ENCODE data around the gene FAM83B. TPM values are rescaled to one million over a fixed set of nuclear protein-coding genes. Genes with fewer than 3 reads are reported as not detected.

FAM83B gene
- total and polyA plus RNA-seq, 7 donors, result 0.04 to 1.7 (median 0.47) TPM

DNA sequence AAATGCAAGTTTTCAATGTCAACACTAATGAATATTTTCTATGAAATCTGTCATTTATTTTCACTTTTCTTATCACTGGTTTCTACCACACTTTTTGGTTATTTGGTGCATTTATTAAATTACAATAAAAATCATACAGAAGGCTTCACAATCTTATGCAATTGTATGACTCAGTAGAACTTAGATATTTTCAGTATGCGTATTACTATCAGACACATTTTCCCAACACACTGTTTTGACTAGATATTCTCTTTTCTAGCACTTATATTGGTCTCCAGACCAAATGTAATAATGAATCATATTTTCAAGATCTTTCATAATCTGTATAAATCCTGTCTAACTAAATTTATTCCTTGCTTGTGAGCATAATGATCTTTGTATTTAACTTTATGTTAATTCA lies 74.1 kb downstream of the FAM83B start:
- intact Hi-C loops (cut with DNase I), result no loop called here
- H3K4me1 ChIP-seq, result no peaks in the 10 kb centered on the region
- H3K9me3 ChIP-seq, result no peaks in the 10 kb centered on the region
- DNase-seq, result no peak
- WGBS, 3 donors, result 94 to 100% (median 96%) methylated on average over 1 of the region's 1 CpG
- H3K27me3 ChIP-seq (ENCODE audit: insufficient read depth in 3 of 3, low read length in 2 of 3), result no peaks in the 10 kb centered on the region
- H3K36me3 ChIP-seq (ENCODE audit: insufficient read depth in 1 of 2, low read depth in 1 of 2), result no peaks in the 10 kb centered on the region
- TF ChIP-seq, protein P1, sequence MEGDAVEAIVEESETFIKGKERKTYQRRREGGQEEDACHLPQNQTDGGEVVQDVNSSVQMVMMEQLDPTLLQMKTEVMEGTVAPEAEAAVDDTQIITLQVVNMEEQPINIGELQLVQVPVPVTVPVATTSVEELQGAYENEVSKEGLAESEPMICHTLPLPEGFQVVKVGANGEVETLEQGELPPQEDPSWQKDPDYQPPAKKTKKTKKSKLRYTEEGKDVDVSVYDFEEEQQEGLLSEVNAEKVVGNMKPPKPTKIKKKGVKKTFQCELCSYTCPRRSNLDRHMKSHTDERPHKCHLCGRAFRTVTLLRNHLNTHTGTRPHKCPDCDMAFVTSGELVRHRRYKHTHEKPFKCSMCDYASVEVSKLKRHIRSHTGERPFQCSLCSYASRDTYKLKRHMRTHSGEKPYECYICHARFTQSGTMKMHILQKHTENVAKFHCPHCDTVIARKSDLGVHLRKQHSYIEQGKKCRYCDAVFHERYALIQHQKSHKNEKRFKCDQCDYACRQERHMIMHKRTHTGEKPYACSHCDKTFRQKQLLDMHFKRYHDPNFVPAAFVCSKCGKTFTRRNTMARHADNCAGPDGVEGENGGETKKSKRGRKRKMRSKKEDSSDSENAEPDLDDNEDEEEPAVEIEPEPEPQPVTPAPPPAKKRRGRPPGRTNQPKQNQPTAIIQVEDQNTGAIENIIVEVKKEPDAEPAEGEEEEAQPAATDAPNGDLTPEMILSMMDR (IDR thresholded peaks at IDR 0.05), result no peak
- H3K27ac ChIP-seq, result no peak overlapping the region
- H3K4me3 ChIP-seq, result no peak overlapping the region
- ATAC-seq, result no peak

DNA sequence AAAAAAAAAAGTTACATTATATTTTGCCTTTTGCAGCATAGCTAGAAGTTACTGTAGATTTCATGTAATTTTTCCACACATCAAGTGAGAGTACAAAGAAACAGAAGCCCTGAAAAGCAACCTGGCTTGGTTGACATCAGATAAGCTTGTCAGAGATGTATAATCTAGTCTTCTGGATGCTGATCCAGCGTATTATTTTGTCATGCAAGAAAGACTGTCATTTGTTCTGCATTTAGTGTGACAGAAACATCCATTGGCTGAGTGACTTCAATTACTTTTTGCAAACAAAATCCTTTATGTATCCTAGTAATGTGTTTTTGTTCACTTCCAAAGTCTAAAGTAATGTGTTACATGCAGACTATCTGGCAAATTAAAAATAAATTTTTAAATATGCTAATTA lies 75.3 kb downstream of the FAM83B start:
- Histone ChIP-seq H3K4me3 (no peak overlapping the region), H3K9me3 (no peaks in the 10 kb centered on the region), H3K4me1 (no peaks in the 10 kb centered on the region), H3K27me3 (ENCODE audit: insufficient read depth in 3 of 3, low read length in 2 of 3) (no peaks in the 10 kb centered on the region), H3K27ac (no peak overlapping the region), H3K36me3 (ENCODE audit: insufficient read depth in 1 of 2, low read depth in 1 of 2) (no peaks in the 10 kb centered on the region)
- TF ChIP-seq, protein P1 (IDR thresholded peaks at IDR 0.05), result no peak
- intact Hi-C loops (cut with DNase I), result no loop called here
- DNase-seq (no peak), ATAC-seq (no peak)
- 44 to 77% (median 54%) methylated on average over 1 of the region's 1 CpG for WGBS, 3 donors

DNA sequence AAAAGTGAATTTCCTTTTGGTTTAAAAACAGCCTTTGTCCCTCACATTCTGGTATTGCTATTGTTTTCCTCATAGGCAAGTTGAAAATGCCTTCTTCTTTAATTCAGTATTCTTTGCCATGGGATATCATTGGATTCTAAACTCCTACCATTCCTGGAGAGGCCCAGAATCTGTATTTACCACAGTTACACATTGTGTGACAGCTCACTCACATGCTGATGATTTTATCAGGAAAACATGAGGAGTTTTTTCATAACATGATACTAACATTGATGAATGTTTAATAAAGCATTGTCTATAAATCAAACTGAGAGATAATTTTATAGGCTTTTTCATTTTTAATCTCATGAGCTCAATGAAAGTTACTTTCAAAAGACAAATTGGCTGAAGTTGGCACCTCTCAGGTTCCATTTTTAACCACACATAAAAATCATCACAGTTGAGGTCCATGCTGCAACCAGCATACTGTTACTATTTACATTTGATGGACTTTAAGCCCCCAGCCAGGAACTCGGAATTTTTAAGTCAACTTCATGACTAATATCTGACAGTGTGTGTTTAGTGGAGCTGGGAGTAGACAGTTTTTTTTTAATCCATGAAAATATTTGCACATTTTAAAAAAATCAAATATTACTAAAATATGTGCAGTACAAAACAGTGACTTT lies 82.8 kb downstream of the FAM83B start:
- DNase-seq (no peak), ATAC-seq (no peak)
- TF ChIP-seq, protein P1 (IDR thresholded peaks at IDR 0.05), result no peak
- no peak overlapping the region for H3K4me3 ChIP-seq
- H3K27me3 ChIP-seq (ENCODE audit: insufficient read depth in 3 of 3, low read length in 2 of 3), result no peaks in the 10 kb centered on the region
- H3K9me3 ChIP-seq, result peaks cover 8% of the 10 kb centered on the region
- intact Hi-C loops (cut with DNase I), result no loop called here
- H3K27ac ChIP-seq, result no peak overlapping the region
- WGBS, 3 donors, result 62 to 66% (median 63%) methylated on average over 1 of the region's 1 CpG
- no peaks in the 10 kb centered on the region for H3K36me3 ChIP-seq (ENCODE audit: insufficient read depth in 1 of 2, low read depth in 1 of 2)
- no peaks in the 10 kb centered on the region for H3K4me1 ChIP-seq

DNA sequence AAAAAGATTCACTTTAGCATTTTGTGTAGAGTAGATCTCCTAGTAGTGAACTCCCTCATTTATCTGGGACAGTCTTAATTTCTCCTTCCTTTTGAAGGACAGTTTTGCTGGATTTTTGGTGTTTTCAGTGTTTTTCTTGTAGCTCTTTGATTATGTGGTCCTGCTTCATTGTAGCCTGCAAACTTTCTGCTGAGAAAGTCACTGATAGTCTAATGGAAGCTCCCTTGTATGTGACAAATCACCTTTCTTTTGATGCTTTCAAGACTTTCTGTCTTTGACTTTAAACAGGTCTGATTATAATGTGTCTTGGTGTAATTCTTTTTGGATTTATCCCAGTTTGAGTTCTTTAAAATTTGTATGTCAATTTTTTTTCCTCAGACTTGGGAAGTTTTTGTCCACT lies 86.1 kb downstream of the FAM83B start:
- intact Hi-C loops (cut with DNase I), result no loop called here
- H3K4me1 ChIP-seq, result no peaks in the 10 kb centered on the region
- TF ChIP-seq, protein P1 (IDR thresholded peaks at IDR 0.05), result no peak

DNA sequence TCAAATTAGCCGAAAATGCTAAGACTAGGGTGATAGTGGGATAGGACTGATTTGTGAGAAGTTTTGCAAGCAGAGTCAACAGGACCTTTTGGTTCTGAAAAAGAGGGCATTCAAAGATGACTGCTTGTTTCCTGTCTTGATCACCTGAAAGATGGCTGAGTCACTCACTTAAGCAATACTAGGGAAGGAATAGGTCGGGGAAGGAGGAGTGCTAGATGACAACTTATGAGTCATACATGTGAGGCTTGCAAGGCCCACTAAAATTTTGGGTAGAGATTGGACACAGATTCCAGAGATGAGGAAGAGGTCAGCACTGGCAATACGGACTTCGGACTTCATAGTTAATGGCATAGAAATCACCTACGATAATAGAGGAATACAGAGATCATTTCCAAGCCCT lies 89.2 kb downstream of the FAM83B start:
- no peak for DNase-seq
- 83 to 90% (median 89%) methylated on average over 5 of the region's 5 CpGs for WGBS, 3 donors
- H3K27ac ChIP-seq, result no peak overlapping the region
- H3K4me3 ChIP-seq, result no peak overlapping the region
- TF ChIP-seq, protein P1 (IDR thresholded peaks at IDR 0.05), result no peak
- intact Hi-C loops (cut with DNase I), result no loop called here
- no peak for ATAC-seq
- H3K4me1 ChIP-seq, result no peaks in the 10 kb centered on the region
- H3K9me3 ChIP-seq, result peaks cover 8% of the 10 kb centered on the region
- H3K36me3 ChIP-seq (ENCODE audit: insufficient read depth in 1 of 2, low read depth in 1 of 2), result no peaks in the 10 kb centered on the region
- H3K27me3 ChIP-seq (ENCODE audit: insufficient read depth in 3 of 3, low read length in 2 of 3), result no peaks in the 10 kb centered on the region

More for the DNA sequence above, 86.1 kb downstream of the FAM83B start:
- Histone ChIP-seq H3K4me3 (no peak overlapping the region), H3K27ac (no peak overlapping the region), H3K27me3 (ENCODE audit: insufficient read depth in 3 of 3, low read length in 2 of 3) (no peaks in the 10 kb centered on the region), H3K9me3 (peaks cover 8% of the 10 kb centered on the region), H3K36me3 (ENCODE audit: insufficient read depth in 1 of 2, low read depth in 1 of 2) (no peaks in the 10 kb centered on the region)
- DNase-seq, result no peak
- no peak for ATAC-seq
